DND-41 (cell line): ENCODE measurements around the gene SNX18.
"Not testable (repeated sequence)": the region's sequence is repeated elsewhere in the genome, so short reads cannot be mapped to it uniquely, and the experiment has no call there.

Experiments used
- ATAC-seq: fragments of 200-7000 bp; cut with Tn5 transposase; 3 replicates; pipeline ENCODE4 v1.9.1; 2021; ENCODE audit warnings: low read depth; ENCODE audit not compliant: insufficient read depth
- DNase-seq: peaks from one replicate; pipeline ENCODE4 v3.0.0-alpha.2; 2020
- H2AFZ ChIP-seq: 2 replicates; pipeline ENCODE4 v1.6.0; 2012; ENCODE audit warnings: low read depth, low read length
- H3K27ac ChIP-seq: 2 replicates; pipeline ENCODE4 v1.5.1; 2012; ENCODE audit warnings: low read length, inconsistent platforms
- H3K27me3 ChIP-seq: fragments of 200-600 bp; sonication (generic); 2 replicates; pipeline ENCODE4 v1.6.0; 2012; ENCODE audit warnings: low read length, mild to moderate bottlenecking, inconsistent platforms; ENCODE audit not compliant: insufficient read depth, poor library complexity
- H3K36me3 ChIP-seq: 2 replicates; pipeline ENCODE4 v1.5.1; 2012; ENCODE audit warnings: low read length, inconsistent platforms; ENCODE audit not compliant: insufficient read depth
- H3K4me1 ChIP-seq: 2 replicates; pipeline ENCODE4 v1.5.1; 2012; ENCODE audit warnings: mild to moderate bottlenecking, low read length; ENCODE audit not compliant: insufficient read depth
- H3K4me2 ChIP-seq: 2 replicates; pipeline ENCODE4 v1.6.0; 2012; ENCODE audit warnings: mild to moderate bottlenecking, moderate library complexity, low read length, inconsistent platforms; ENCODE audit not compliant: insufficient read depth
- H3K4me3 ChIP-seq, 2 experiments: fragments of 200-600 bp in 1 of 2; shearing (Covaris generic) in 1 of 2; 2 replicates each; pipeline ENCODE4 v1.5.1; 2012 to 2016; ENCODE audit warnings: inconsistent platforms in 2 of 2, low read length in 2 of 2, mild to moderate bottlenecking in 2 of 2, low read depth in 1 of 2, moderate library complexity in 1 of 2
- H3K79me2 ChIP-seq: 2 replicates; pipeline ENCODE4 v1.6.0; 2012; ENCODE audit warnings: low read length, inconsistent platforms; ENCODE audit not compliant: insufficient read depth
- H3K9ac ChIP-seq: 2 replicates; pipeline ENCODE4 v1.6.0; 2012; ENCODE audit warnings: low read depth, mild to moderate bottlenecking, inconsistent platforms, low read length, moderate library complexity
- H3K9me3 ChIP-seq: 2 replicates; pipeline ENCODE4 v1.5.1; 2012; ENCODE audit warnings: low read length, moderate library complexity, mild to moderate bottlenecking, inconsistent platforms; ENCODE audit not compliant: insufficient read depth, severe bottlenecking
- H4K20me1 ChIP-seq: 2 replicates; pipeline ENCODE4 v1.6.0; 2012; ENCODE audit warnings: low read length; ENCODE audit not compliant: insufficient read depth
- CTCF ChIP-seq: IDR thresholded peaks from 2 replicates; pipeline ENCODE4 v1.5.1; 2012; ENCODE audit warnings: borderline replicate concordance, low read length, moderate library complexity, mild to moderate bottlenecking; ENCODE audit not compliant: poor library complexity, severe bottlenecking; ENCODE audit errors: extremely low read depth
- EZH2 ChIP-seq: IDR thresholded peaks from 3 replicates; pipeline ENCODE4 v1.6.1; 2012; ENCODE audit warnings: borderline replicate concordance, low read depth, mild to moderate bottlenecking, moderate library complexity, low read length, inconsistent platforms; ENCODE audit not compliant: severe bottlenecking

Gene SNX18

GRCh38 chr5:54480296-54480695 is 37.3 kb upstream of the SNX18 start:
- H2AFZ ChIP-seq: no peak overlapping the region
- no peaks in the 10 kb centered on the region for H4K20me1 ChIP-seq
- H3K27ac ChIP-seq: no peak overlapping the region

GRCh38 chr5:54484219-54484894 is 33.2 kb upstream of the SNX18 start:
- Histone ChIP-seq H3K27me3 (no peaks in the 10 kb centered on the region), H4K20me1 (no peaks in the 10 kb centered on the region), H2AFZ (no peak overlapping the region), H3K36me3 (no peaks in the 10 kb centered on the region), H3K4me3 (no peak overlapping the region), H3K9me3 (no peaks in the 10 kb centered on the region), H3K79me2 (no peaks in the 10 kb centered on the region), H3K9ac (no peak overlapping the region), H3K4me2 (no peak overlapping the region), H3K27ac (no peak overlapping the region), H3K4me1 (no peaks in the 10 kb centered on the region)
- ATAC-seq: no peak
- TF ChIP-seq EZH2 (no peak), CTCF (no peak)
- no peak for DNase-seq

More at GRCh38 chr5:54480296-54480695, 37.3 kb upstream of the SNX18 start:
- no peak for ATAC-seq
- H3K36me3 ChIP-seq: no peaks in the 10 kb centered on the region
- no peak for DNase-seq
- no peaks in the 10 kb centered on the region for H3K9me3 ChIP-seq
- H3K4me3 ChIP-seq: no peak overlapping the region
- H3K9ac ChIP-seq: no peak overlapping the region
- no peaks in the 10 kb centered on the region for H3K4me1 ChIP-seq
- H3K79me2 ChIP-seq: no peaks in the 10 kb centered on the region
- TF ChIP-seq EZH2 (no peak), CTCF (no peak)
- H3K4me2 ChIP-seq: no peak overlapping the region
- H3K27me3 ChIP-seq: no peaks in the 10 kb centered on the region

- H2AFZ ChIP-seq, H3K27me3 ChIP-seq, H3K4me2 ChIP-seq, H3K36me3 ChIP-seq, H4K20me1 ChIP-seq, H3K4me3 ChIP-seq, ATAC-seq, H3K9me3 ChIP-seq, H3K9ac ChIP-seq, H3K27ac ChIP-seq, H3K79me2 ChIP-seq, DNase-seq, H3K4me1 ChIP-seq: not testable (repeated sequence)
These were observed 31.9 kb upstream of the SNX18 start for GRCh38 chr5:54485659-54486058.

- H3K9me3 ChIP-seq, H3K27ac ChIP-seq: not testable (repeated sequence)
These were observed 27.9 kb upstream of the SNX18 start for GRCh38 chr5:54489648-54489979.

More at GRCh38 chr5:54489648-54489979, 27.9 kb upstream of the SNX18 start:
- H3K36me3 ChIP-seq, ATAC-seq, H3K79me2 ChIP-seq, H3K27me3 ChIP-seq, H3K9ac ChIP-seq, H3K4me3 ChIP-seq, H2AFZ ChIP-seq, H3K4me1 ChIP-seq, H3K4me2 ChIP-seq, H4K20me1 ChIP-seq, DNase-seq: not testable (repeated sequence)
